ENCODE measurements around the gene FAM53B.
"Not testable (repeated sequence)": the region's sequence is repeated elsewhere in the genome, so short reads cannot be mapped to it uniquely, and the experiment has no call there.

Gene FAM53B

GRCh38 chr10:124744102-124745050, at the start of gene FAM53B:
TSS of gene FAM53B (minus strand) at chr10:124744378. CDS start at chr10:124706713, 37,665 bp downstream.
- no peak for DNase-seq (ENCODE audit: low read depth, low spot score)

- DNase-seq (ENCODE audit: low read depth, low spot score) = no peak
Observed at GRCh38 chr10:124792998-124793352, 48.8 kb upstream of the FAM53B start.

GRCh38 chr10:124791547-124792348, 47.6 kb upstream of the FAM53B start, which contains the start of gene EEF1AKMT2:
TSS of gene EEF1AKMT2 (minus strand) at chr10:124791887. CDS start at chr10:124791833, 54 bp downstream.
- DNase-seq (ENCODE audit: low read depth, low spot score) = peak; percentile 66

DNA sequence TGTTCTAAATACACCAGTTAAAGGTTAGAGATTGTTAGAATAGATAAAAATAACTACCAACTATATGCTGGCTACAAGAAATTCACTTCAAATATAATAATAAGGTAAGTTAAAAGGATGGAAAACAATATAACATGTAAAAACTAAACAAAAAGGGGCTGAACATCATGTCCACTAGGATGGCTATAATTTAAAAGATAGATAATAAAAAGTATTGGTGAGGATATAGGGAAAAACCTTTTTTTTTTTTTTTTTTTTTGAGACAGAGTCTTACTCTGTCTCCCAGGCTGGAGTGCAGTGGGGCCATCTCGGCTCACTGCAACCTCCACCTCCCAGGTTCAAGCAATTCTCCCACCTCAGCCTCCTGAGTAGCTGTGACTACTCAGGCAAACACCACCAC, 38.7 kb upstream of the FAM53B start:
- not testable (repeated sequence) for DNase-seq (ENCODE audit: low read depth, low spot score)

DNA sequence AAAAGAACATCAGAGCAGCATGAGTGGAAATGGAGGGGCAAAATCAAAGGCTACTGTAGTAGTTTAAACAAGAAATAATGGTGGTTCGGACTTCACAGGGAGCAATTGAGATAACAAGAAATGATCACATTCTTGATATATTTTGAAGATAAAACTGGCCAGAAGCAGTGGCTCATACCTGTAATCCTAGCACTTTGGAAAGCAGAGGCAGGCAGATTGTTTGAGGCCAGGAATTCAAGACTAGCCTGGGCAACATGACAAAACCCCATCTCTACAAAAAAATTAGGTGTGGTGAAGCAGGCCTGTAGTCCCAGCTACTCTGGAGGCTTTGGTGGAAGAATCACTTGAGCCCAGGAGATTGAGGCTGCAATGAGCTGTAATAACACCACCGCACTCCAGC, 24.6 kb upstream of the FAM53B start:
- no peak for DNase-seq (ENCODE audit: low read depth, low spot score)

GRCh38 chr10:124765256-124765655, 21.1 kb upstream of the FAM53B start:
- no peak for DNase-seq (ENCODE audit: low read depth, low spot score)

- no peak for DNase-seq (ENCODE audit: low read depth, low spot score)
Observed at GRCh38 chr10:124763267-124763666, 19.1 kb upstream of the FAM53B start.

DNA sequence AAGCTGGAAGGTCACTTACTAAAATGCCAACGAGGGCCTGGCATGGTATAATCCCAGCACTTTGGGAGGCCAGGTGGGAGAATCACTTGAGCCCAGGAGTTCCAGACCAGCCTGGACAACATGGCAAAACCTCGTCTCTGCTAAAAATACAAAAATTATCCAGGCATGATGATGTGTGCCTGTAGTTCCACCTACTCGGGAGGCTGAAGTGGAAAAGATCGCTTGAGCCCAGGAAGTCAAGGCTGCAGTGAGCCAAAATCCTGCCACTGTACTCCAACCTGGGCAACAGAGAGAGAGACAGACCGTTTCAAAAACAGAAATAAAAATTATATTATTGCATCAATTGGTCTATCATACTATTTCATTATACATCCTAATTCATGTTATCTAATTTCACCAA, 18.1 kb upstream of the FAM53B start:
- no peak for DNase-seq (ENCODE audit: low read depth, low spot score)

GRCh38 chr10:124756156-124756903, 12.2 kb upstream of the FAM53B start:
- DNase-seq (ENCODE audit: low read depth, low spot score) = no peak

DNA sequence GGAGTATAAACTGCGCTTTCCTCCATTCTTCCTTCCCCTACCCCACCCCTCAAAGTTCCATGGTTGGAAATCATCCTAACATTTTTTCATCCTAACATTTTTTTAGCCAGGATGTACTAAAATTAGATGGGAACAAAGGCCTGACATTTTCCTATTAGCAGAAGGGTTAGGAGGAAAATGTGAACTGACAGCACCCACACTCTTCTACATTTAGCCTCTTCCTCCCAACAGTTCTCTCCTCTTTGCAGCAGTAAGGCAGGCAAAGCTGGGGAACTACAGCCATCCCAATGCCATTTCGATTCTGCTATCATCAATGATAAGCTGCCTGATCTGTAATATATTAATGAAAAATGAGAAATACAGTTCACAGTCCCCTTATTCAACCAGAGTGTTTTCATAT, 11.4 kb upstream of the FAM53B start:
- DNase-seq (ENCODE audit: low read depth, low spot score) = no peak

- DNase-seq (ENCODE audit: low read depth, low spot score) = no peak
Observed at GRCh38 chr10:124754227-124754626, 10.0 kb upstream of the FAM53B start.

GRCh38 chr10:124748953-124749645, 4.9 kb upstream of the FAM53B start:
- no peak for DNase-seq (ENCODE audit: low read depth, low spot score)

DNA sequence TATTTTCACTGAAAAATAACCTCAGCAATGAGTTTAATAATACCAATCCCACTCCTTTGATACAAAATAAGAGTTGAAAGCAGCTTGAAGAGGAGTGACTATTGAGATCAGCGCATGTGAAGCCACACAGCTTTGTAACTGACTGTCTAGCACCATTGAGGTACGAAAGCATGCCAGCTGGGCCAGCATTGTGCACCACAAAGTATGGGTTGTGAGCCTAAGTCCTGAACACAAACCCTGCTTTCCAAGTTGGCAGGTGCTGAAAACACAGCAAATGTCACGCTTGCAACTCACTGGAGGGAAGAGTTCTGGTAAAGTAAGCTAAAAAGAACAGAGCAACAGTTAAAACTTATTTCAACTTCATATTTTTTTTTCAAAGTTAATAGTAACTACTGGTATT, 4.0 kb upstream of the FAM53B start:
- DNase-seq (ENCODE audit: low read depth, low spot score) = no peak

DNA sequence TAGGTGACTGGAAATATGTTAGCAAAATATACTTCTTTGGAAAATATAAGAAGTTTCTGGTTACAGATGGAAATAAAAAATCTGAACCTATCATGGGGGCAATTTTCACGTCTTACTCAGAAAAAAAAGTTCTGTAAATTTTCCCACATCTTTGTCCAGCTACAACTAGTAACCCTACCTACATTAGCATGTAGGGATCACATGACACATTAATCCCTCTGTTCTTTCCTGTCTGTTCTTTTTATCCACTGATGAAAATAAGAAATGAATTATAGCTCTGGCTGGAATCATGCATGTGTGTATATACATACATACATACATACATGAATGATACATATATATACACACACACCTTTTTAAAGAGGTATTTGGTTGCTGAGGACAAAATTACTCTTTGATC, 3.6 kb upstream of the FAM53B start:
- DNase-seq (ENCODE audit: low read depth, low spot score) = no peak

GRCh38 chr10:124746992-124747391, 2.8 kb upstream of the FAM53B start:
- no peak for DNase-seq (ENCODE audit: low read depth, low spot score)

DNA sequence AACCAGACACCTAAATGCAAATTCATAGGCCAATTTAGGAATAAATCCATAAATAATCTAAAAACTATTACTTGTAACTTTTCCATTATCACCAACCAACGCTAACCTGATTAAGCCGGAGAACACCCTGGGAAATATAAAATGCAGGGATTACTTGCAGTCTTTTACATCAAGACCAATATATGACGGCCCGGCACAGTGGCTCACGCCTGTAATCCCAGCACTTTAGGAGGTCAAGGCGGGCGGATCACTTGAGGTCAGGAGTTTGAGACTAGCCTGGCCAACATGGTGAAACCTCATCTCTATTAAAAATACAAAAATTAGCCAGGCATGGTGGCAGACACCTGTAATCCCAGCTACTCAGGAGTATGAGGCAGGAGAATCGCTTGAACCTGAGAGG, 2.3 kb upstream of the FAM53B start:
- not testable (repeated sequence) for DNase-seq (ENCODE audit: low read depth, low spot score)

GRCh38 chr10:124745673-124746072, 1.5 kb upstream of the FAM53B start:
- DNase-seq (ENCODE audit: low read depth, low spot score) = no peak

DNA sequence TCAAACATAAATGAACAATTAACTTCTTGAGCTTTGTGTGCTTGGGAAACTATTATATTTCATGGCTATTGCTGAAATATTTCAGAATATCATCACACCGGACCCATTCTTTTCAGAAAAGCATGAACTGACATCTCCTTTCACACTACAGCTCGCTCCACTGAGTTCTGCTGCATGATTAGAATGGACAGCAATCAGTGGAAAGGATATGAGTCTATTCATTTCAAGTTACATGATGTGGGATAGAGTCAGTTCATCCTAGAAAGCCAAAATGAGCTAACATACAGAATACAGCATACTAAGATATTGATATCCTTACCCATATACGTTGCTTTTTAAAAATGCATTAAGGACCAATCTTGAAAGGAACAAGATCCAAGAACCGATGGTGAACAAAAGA, 1.1 kb upstream of the FAM53B start:
- no peak for DNase-seq (ENCODE audit: low read depth, low spot score)

DNA sequence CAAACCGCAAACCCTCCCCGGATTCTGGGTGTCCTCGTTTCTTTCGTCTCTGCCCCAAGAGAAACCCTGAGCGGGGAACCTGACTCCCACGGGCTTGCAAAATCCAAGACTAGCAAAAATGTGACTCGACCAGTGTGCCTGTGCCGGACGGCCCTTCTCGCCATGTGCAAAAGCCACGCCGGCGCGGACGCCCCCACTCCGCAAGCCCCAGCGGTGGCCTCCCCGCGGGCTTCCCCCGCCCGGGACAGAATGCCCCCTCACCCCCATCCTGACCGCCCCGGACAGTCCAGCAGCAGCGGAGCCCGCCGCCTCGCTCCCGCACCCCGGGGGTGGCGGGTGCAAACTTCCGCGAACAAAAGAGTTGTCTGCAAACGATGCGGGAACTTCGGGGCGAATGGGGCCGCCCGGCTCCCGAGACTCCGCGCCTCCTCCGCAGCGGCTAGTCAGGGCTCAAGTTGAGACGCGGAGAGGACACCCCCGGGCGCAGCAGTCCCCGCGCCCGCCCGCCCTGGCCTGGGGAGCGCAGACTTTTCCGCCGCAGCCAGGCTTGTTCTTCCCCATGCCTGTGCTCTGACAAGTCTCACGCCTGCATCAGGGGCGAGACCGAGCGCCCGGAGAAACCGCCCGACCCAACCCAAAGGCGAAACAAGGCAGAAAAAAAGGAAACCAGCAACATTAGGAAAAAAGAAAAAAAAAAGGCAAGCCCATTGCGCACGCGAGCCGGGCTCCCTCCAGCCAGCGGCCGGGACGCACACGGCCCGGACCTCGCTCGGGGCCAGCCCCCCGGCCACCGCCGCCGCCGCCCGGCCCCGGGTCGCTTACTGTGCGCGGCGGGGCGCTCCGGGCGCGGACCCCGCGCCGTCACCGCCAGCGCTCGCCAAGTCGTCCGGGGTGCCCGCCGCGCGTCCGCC, 732 bp downstream of the FAM53B start:
- no peak for DNase-seq (ENCODE audit: low read depth, low spot score)
